Body of pancreas (tissue), 4 donors: ENCODE data around the gene NFKB1.

Source experiments
- POLR2A ChIP-seq, 3 donors: fragments of 450-650 bp; IDR thresholded peaks; one replicate each; pipeline ENCODE4 v1.6.1; 2016; ENCODE audit warnings: antibody characterized with exemption in 3 of 3, mild to moderate bottlenecking in 2 of 3
- TF ChIP-seq, protein P1 (sequence below), 7 experiments: fragments of 450-650 bp in 4 of 7; fragments of 200-600 bp in 3 of 7; sonication (generic) in 3 of 7; IDR thresholded peaks; one replicate each; pipeline ENCODE4 v1.5.1; 2016 to 2019; ENCODE audit warnings: antibody characterized with exemption in 7 of 7

GRCh38 chr4:102535398-102536082 is 34.4 kb downstream of the NFKB1 start:
- TF ChIP-seq, protein P1, sequence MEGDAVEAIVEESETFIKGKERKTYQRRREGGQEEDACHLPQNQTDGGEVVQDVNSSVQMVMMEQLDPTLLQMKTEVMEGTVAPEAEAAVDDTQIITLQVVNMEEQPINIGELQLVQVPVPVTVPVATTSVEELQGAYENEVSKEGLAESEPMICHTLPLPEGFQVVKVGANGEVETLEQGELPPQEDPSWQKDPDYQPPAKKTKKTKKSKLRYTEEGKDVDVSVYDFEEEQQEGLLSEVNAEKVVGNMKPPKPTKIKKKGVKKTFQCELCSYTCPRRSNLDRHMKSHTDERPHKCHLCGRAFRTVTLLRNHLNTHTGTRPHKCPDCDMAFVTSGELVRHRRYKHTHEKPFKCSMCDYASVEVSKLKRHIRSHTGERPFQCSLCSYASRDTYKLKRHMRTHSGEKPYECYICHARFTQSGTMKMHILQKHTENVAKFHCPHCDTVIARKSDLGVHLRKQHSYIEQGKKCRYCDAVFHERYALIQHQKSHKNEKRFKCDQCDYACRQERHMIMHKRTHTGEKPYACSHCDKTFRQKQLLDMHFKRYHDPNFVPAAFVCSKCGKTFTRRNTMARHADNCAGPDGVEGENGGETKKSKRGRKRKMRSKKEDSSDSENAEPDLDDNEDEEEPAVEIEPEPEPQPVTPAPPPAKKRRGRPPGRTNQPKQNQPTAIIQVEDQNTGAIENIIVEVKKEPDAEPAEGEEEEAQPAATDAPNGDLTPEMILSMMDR (IDR thresholded peaks at IDR 0.05): no peak
- TF ChIP-seq POLR2A (IDR thresholded peaks at IDR 0.05): no peak
